GM13976 (cell line): Measurements from ENCODE around the gene NRARP.
"Not testable (repeated sequence)": the region's sequence is repeated elsewhere in the genome, so short reads cannot be mapped to it uniquely, and the experiment has no call there.

Experiments used
- DNase-seq: peaks from one replicate; pipeline ENCODE4 v3.0.0; 2012; ENCODE audit warnings: low spot score
- CTCF ChIP-seq: IDR thresholded peaks from 2 replicates; pipeline ENCODE4 v1.5.1; 2012; ENCODE audit warnings: borderline replicate concordance, mild to moderate bottlenecking; ENCODE audit not compliant: insufficient read depth; ENCODE audit errors: extremely low read depth, missing control alignments, control extremely low read depth
- in situ Hi-C: fragments of 300-500 bp; cut with MboI; formaldehyde crosslinking; loops from one replicate; pipeline ENCODE4 v1.12.0; 2022; ENCODE audit warnings: low sequenced_read_pairs, mixed read lengths, inconsistent platforms; ENCODE audit not compliant: unreplicated experiment

The NRARP gene

GRCh38 chr9:137263506-137263905 lies 38.6 kb downstream of the NRARP start:
- in situ Hi-C loops = no loop called here
- DNase-seq = no peak
- no peak for TF ChIP-seq CTCF

GRCh38 chr9:137262909-137263285 lies 39.2 kb downstream of the NRARP start:
- no peak for DNase-seq
- no peak for TF ChIP-seq CTCF
- in situ Hi-C loops = no loop called here

- DNase-seq, in situ Hi-C loops: not testable (repeated sequence)
Observed at GRCh38 chr9:137262173-137262908, 39.7 kb downstream of the NRARP start.

- DNase-seq = no peak
- in situ Hi-C loops = no loop called here
Observed at GRCh38 chr9:137256856-137257255, 45.2 kb downstream of the NRARP start.

GRCh38 chr9:137256362-137256761 lies 45.7 kb downstream of the NRARP start:
- in situ Hi-C loops = no loop called here
- DNase-seq = no peak
- no peak for TF ChIP-seq CTCF

More at GRCh38 chr9:137256856-137257255, 45.2 kb downstream of the NRARP start:
- no peak for TF ChIP-seq CTCF

GRCh38 chr9:137255448-137256114 lies 46.5 kb downstream of the NRARP start:
- no peak for TF ChIP-seq CTCF
- in situ Hi-C loops = no loop called here
- no peak for DNase-seq
